HPDE6-E6E7 (cell line): ENCODE results near the gene CRYZ.
"Not testable (repeated sequence)": the region's sequence is repeated elsewhere in the genome, so short reads cannot be mapped to it uniquely, and the experiment has no call there.

Source experiments
- DNase-seq: peaks from one replicate; pipeline ENCODE4 v3.0.0; 2011; ENCODE audit warnings: missing footprints; ENCODE audit errors: extremely low spot score

CRYZ gene

DNA sequence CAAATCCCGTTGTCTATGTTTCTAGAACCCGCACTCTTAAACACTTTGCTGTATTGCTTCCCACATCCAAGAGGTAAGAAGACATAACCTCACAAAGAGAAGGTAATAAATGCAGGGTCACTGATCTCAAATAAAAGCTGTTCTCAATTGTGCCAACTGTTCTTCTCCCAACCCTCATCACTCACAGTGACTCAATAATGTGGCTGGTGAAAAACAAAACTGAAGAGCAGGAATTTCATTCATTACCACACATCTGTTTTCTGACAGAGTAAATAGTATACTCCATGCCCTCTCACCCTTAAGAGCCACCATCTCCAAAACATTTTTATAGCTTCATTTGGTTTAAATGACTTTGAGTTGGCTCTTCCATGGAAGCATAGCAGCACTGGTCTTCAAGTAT, 53.0 kb downstream of the CRYZ start:
- DNase-seq: no peak

DNA sequence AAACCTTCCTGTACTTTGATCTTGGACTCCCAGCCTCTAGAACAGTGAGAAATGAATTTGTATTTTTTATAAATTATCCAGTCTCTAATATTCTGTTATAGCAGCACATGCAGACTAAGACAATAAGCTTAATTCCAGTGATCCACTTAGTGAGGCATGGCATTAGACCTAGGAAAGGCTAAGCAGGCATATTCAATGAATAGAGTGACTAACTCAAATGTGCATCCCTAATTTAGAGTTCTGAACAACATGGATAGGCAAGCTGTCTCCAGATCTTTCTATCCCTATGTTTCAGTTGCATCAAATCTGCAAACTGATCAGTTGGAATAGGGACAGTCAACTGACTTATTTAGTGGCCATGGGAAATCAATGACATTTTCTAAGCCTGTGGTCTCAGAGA, 54.9 kb downstream of the CRYZ start:
- no peak for DNase-seq

DNA sequence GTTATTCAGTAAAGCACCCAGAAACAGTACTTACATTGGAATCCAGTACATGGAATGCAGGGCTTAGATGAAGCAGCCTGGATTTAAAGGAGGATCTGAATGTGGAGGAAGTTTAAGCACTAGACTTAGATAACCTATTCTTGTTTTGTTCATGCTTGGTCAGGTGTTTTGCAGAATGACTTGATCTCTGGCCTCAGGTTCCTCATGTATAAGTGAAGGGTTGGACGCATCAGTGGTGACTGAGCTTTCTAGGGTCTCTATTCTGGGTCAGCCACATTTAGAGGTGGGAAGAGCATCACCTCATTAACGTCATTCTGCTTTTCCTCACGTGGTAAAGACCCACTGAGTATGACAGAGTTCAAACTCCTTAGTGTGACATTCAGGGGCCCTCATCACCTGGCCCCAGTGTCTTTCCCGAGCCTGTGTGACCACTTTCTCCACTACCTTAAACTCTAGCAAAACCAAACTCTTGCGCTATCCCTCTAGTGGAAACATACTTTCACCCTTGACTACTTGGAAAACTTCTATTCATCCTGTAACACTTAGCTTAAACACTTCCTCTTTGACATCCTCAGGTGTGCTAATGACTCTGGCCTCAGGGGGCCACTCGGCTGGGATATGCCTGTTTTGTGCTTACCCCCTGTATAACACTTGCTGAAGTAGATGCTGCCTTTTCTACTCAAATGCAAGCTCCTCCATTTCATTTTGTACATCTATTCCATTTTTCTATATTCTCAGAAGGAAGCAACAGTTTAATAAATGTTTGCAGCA, 58.4 kb downstream of the CRYZ start:
- no peak for DNase-seq

DNA sequence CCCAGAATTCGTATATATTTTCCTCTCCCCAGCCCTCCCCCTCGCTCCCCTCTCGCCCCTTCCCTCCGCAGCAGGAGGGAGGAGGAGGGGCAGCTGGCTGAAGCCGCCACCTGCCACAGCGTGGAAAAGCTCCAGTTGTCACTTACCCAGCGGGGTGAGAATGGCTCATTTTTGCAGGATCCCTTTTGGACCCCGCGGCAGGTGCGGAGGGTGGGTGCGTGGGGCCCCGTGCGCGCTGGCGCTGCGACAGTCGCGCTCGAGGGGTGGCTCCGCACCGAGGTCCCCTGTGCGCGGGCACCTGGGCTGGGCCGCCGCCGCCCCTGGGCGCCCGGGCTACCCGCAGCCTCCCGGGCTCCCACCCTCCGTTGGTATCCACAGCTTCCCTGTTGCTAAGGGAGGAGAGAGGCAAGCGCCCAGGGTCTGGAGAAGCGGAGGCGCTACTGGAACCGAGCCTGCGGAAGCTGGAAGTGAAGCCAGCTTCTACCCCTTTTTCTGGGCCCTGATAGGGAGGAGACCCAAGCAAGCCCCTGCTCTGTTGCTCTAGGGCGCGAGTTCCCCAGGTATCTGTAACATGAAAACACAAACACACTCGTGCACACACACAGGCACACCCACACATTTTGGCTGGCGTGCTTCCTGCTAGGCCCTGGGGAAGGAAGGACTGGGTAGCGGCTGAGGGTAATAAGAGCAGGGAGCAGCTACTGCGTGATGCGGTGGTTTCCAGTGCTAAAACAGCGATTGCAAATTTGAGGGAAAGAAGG, 59.3 kb downstream of the CRYZ start, which contains the start of gene ERICH3:
Gene ERICH3 (minus strand): TSS at position 442 of the 761 bp plus-strand sequence. CDS start 273 bp downstream, at position 169.
- DNase-seq: no peak

DNA sequence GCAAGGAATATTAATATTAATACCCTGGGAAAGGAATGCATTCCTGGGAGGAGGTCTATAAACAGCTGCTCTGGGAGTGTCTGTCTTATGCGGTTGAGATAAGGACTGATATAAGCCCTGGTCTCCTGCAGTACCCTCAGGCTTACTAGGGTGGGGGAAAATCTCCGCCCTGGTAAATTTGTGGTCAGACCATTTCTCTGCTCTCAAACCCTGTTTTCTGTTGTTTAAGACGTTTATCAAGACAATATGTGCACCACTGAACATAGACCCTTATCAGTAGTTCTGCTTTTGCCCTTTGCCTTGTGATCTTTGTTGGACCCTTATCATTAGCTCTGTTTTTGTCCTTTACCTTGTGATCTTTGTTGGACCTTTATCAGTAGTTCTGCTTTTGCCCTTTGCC, 62.0 kb downstream of the CRYZ start:
- not testable (repeated sequence) for DNase-seq
